HEK293T (cell line): ENCODE results near the gene STING1.

Source experiments
- ARNT ChIP-seq: fragments of 450-650 bp; IDR thresholded peaks from 2 replicates; pipeline ENCODE4 v1.6.1; 2017; ENCODE audit warnings: mild to moderate bottlenecking
- BHLHE40 ChIP-seq: fragments of 450-650 bp; IDR thresholded peaks from 2 replicates; pipeline ENCODE4 v1.6.1; 2016; ENCODE audit warnings: mild to moderate bottlenecking, moderate library complexity, borderline replicate concordance
- CTBP1 ChIP-seq: fragments of 450-650 bp; IDR thresholded peaks from 2 replicates; pipeline ENCODE4 v1.6.1; 2016; ENCODE audit warnings: borderline replicate concordance
- ELF4 ChIP-seq: fragments of 450-650 bp; IDR thresholded peaks from 2 replicates; pipeline ENCODE4 v1.6.1; 2017; ENCODE audit warnings: antibody characterized with exemption
- FOXA1 ChIP-seq: fragments of 450-650 bp; IDR thresholded peaks from 2 replicates; pipeline ENCODE4 v1.6.1; 2016; ENCODE audit warnings: mild to moderate bottlenecking
- FOXK2 ChIP-seq: fragments of 450-650 bp; IDR thresholded peaks from 2 replicates; pipeline ENCODE4 v1.6.1; 2016; ENCODE audit warnings: mild to moderate bottlenecking
- FOXM1 ChIP-seq: fragments of 450-650 bp; IDR thresholded peaks from 2 replicates; pipeline ENCODE4 v1.6.1; 2017; ENCODE audit warnings: mild to moderate bottlenecking, borderline replicate concordance
- NFRKB ChIP-seq: fragments of 450-650 bp; IDR thresholded peaks from 2 replicates; pipeline ENCODE4 v1.6.1; 2016; ENCODE audit warnings: mild to moderate bottlenecking, moderate library complexity
- SP1 ChIP-seq: fragments of 450-650 bp; IDR thresholded peaks from 2 replicates; pipeline ENCODE4 v1.6.1; 2017
- ZNF384 ChIP-seq: fragments of 450-650 bp; IDR thresholded peaks from 2 replicates; pipeline ENCODE4 v1.6.1; 2016

DNA sequence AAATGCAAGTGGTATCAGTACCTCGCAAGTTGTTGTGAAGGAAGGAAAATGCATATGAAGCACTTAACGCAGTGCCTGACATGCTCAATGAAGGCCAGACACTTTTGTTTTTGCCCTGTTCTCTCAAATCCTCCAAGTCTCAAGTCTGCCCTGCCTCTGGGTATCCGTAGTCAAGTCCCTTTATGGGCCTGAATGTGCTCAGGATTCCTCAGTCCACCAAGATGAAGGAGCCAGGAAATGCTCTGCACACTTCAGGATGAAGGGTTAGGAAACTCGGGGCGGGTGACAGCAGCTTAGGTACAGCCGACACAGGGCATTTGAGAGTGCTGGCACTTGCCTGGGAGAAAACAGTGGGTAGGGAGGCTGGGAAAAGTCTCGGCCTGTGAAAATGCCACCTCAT lies 21.4 kb downstream of the STING1 start:
- TF ChIP-seq SP1 (no peak), BHLHE40 (no peak), FOXK2 (no peak), FOXM1 (no peak), FOXA1 (no peak), ZNF384 (no peak), CTBP1 (no peak), ARNT (no peak), NFRKB (no peak), ELF4 (no peak)
